B cell (primary cell): ENCODE measurements around the gene AGPAT1. TPM values are rescaled to one million over a fixed set of nuclear protein-coding genes. Genes with fewer than 3 reads are reported as not detected.

Experiments
- ATAC-seq: fragments of 200-7000 bp; cut with Tn5 transposase; one replicate; pipeline ENCODE4 v1.10.0; 2021; ENCODE audit warnings: low read depth, mild to moderate bottlenecking, moderate number of reproducible peaks, moderate library complexity
- CTCF ChIA-PET: fragments of 350-600 bp; sonication (Branson Sonifier 250); formaldehyde crosslinking; loops from one replicate; lab custom pipeline; 2021; ENCODE audit warnings: antibody characterized with exemption, inconsistent platforms; lab: Charles Lee
- POLR2A ChIA-PET: fragments of 350-600 bp; sonication (Branson Sonifier 250); formaldehyde crosslinking; loops from one replicate; lab custom pipeline; 2021; ENCODE audit warnings: antibody characterized with exemption; lab: Charles Lee
- DNase-seq: peaks from one replicate; pipeline ENCODE4 v3.0.0; 2013
- H2AFZ ChIP-seq: 2 replicates; pipeline ENCODE4 v1.6.1; 2012; ENCODE audit warnings: mild to moderate bottlenecking, low read depth, low read length; ENCODE audit not compliant: insufficient read depth, poor library complexity, severe bottlenecking
- H3K27ac ChIP-seq, 2 donors: 1 replicate in 1 of 2; 2 replicates in 1 of 2; pipeline ENCODE4 v1.5.1; 2012 to 2013; ENCODE audit warnings: low read length in 2 of 2, mild to moderate bottlenecking in 2 of 2, moderate library complexity in 1 of 2
- H3K27me3 ChIP-seq, 4 experiments: fragments of 200-600 bp in 1 of 4; sonication (generic) in 1 of 4; replicated peaks in 1 of 4; 1 replicate in 2 of 4; 2 replicates in 2 of 4; pipeline versions ENCODE4 v1.6.1 to v1.7.0; 2013 to 2016; ENCODE audit warnings: low read length in 3 of 4, mild to moderate bottlenecking in 2 of 4, mixed read lengths in 1 of 4, moderate library complexity in 1 of 4; ENCODE audit not compliant: insufficient read depth in 4 of 4, control insufficient read depth in 3 of 4; ENCODE audit errors: control extremely low read depth in 1 of 4
- H3K36me3 ChIP-seq, 2 experiments: replicated peaks in 1 of 2; 1 replicate in 1 of 2; 2 replicates in 1 of 2; pipeline versions ENCODE4 v1.6.1 to v1.7.1; 2013; ENCODE audit warnings: low read length in 1 of 2; ENCODE audit not compliant: insufficient read depth in 2 of 2, control insufficient read depth in 1 of 2; ENCODE audit errors: control extremely low read depth in 1 of 2, extremely low read depth in 1 of 2
- H3K4me1 ChIP-seq, 2 donors: fragments of 200-600 bp in 1 of 2; sonication (generic) in 1 of 2; 1 replicate in 1 of 2; 2 replicates in 1 of 2; pipeline versions ENCODE4 v1.5.1 to v1.6.1; 2013 to 2017; ENCODE audit warnings: low read length in 2 of 2; ENCODE audit not compliant: control insufficient read depth in 2 of 2, insufficient read depth in 2 of 2
- H3K4me2 ChIP-seq: replicated peaks from 2 replicates; pipeline ENCODE3; 2012; ENCODE audit warnings: mild to moderate bottlenecking, low read depth, low read length; ENCODE audit not compliant: poor library complexity, severe bottlenecking
- H3K4me3 ChIP-seq, 5 experiments: fragments of 200-600 bp in 1 of 5; sonication (generic) in 1 of 5; 1 replicate in 3 of 5; 2 replicates in 2 of 5; pipeline versions ENCODE4 v1.5.1 to v1.7.0; 2011 to 2016; ENCODE audit warnings: low read length in 4 of 5, mild to moderate bottlenecking in 4 of 5, low read depth in 2 of 5, control low read depth in 1 of 5, moderate library complexity in 1 of 5; ENCODE audit not compliant: insufficient read depth in 1 of 5; ENCODE audit errors: control extremely low read depth in 1 of 5, extremely low read depth in 1 of 5
- H3K79me2 ChIP-seq: fragments of 200-600 bp; sonication (generic); one replicate; pipeline ENCODE4 v1.6.0; 2016; ENCODE audit warnings: low read length; ENCODE audit not compliant: control insufficient read depth, insufficient read depth
- H3K9ac ChIP-seq: fragments of 200-600 bp; sonication (generic); 2 replicates; pipeline ENCODE4 v1.6.1; 2017; ENCODE audit warnings: mild to moderate bottlenecking, low read length, moderate library complexity
- H3K9me3 ChIP-seq, 3 donors: one replicate each; pipeline versions ENCODE4 v1.6.1 to v1.7.1; 2013; ENCODE audit warnings: low read length in 2 of 3; ENCODE audit not compliant: control insufficient read depth in 2 of 3, insufficient read depth in 1 of 3; ENCODE audit errors: control extremely low read depth in 1 of 3
- H4K20me1 ChIP-seq: 2 replicates; pipeline ENCODE4 v1.6.0; 2012; ENCODE audit warnings: mild to moderate bottlenecking, low read length; ENCODE audit not compliant: insufficient read depth, control insufficient read depth, poor library complexity, severe bottlenecking
- H3K27ac Mint-ChIP-seq: one replicate; pipeline ENCODE4 v1.8.0; 2021; ENCODE audit warnings: mixed read lengths
- H3K27me3 Mint-ChIP-seq: one replicate; pipeline ENCODE4 v1.8.0; 2021; ENCODE audit warnings: mixed read lengths
- H3K4me1 Mint-ChIP-seq: one replicate; pipeline ENCODE4 v1.8.0; 2021; ENCODE audit warnings: mixed read lengths
- H3K4me3 Mint-ChIP-seq: one replicate; pipeline ENCODE4 v1.8.0; 2021; ENCODE audit warnings: mixed read lengths
- H3K9me3 Mint-ChIP-seq: one replicate; pipeline ENCODE4 v1.8.0; 2022; ENCODE audit warnings: mixed read lengths; ENCODE audit not compliant: insufficient read depth
- EZH2 ChIP-seq: IDR thresholded peaks from 2 replicates; pipeline ENCODE4 v1.6.1; 2012; ENCODE audit warnings: borderline replicate concordance, low read depth, mild to moderate bottlenecking, moderate library complexity, low read length; ENCODE audit not compliant: insufficient read depth, poor library complexity, severe bottlenecking
- WGBS: methylation state at CpG from one replicate; pipeline ENCODE4 v1.1.5; 2013; ENCODE audit warnings: missing lambda C conversion rate; ENCODE audit not compliant: insufficient coverage; 5-methylcytosine and 5-hydroxymethylcytosine counted together
- intact Hi-C: fragments of 100-400 bp; cut with micrococcal nuclease; formaldehyde crosslinking; loops from one replicate; pipeline ENCODE4 v1.10.0; 2022
- polyA plus RNA-seq: library from polyadenylated mRNA; depleted of rRNA; stranded (reverse); fragments of >200 nt; gene quantifications from 2 replicates; pipeline ENCODE4 v1.2.3, GENCODE V29; 2012
- total RNA-seq, 2 donors: library from RNA; stranded (reverse); fragments of 120-200 nt in 1 of 2; gene quantifications; 1 replicate in 1 of 2; 2 replicates in 1 of 2; pipeline versions ENCODE4 v1.2.3 to v1.2.4, GENCODE V29; 2013 to 2022
- TF ChIP-seq, protein P1 (sequence below): fragments of 200-600 bp; IDR thresholded peaks from one replicate; pipeline ENCODE4 v1.8.0; 2022; ENCODE audit warnings: antibody characterized with exemption, mild to moderate bottlenecking

The AGPAT1 gene
- total and polyA plus RNA-seq, 2 donors (not counting 1 experiment from before 2014, with no cell fraction given): 29.8 to 37.1 TPM

GRCh38 chr6:32204268-32204715 lies 28.4 kb upstream of the AGPAT1 start:
- no peaks in the 10 kb centered on the region for H3K4me1 ChIP-seq
- CTCF ChIA-PET: no interaction called here
- ATAC-seq (no peak), DNase-seq (no peak)
- TF ChIP-seq, protein P1, sequence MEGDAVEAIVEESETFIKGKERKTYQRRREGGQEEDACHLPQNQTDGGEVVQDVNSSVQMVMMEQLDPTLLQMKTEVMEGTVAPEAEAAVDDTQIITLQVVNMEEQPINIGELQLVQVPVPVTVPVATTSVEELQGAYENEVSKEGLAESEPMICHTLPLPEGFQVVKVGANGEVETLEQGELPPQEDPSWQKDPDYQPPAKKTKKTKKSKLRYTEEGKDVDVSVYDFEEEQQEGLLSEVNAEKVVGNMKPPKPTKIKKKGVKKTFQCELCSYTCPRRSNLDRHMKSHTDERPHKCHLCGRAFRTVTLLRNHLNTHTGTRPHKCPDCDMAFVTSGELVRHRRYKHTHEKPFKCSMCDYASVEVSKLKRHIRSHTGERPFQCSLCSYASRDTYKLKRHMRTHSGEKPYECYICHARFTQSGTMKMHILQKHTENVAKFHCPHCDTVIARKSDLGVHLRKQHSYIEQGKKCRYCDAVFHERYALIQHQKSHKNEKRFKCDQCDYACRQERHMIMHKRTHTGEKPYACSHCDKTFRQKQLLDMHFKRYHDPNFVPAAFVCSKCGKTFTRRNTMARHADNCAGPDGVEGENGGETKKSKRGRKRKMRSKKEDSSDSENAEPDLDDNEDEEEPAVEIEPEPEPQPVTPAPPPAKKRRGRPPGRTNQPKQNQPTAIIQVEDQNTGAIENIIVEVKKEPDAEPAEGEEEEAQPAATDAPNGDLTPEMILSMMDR: no peak
- no peak for TF ChIP-seq EZH2
- 94% methylated on average over 3 of the region's 3 CpGs for WGBS
- no peaks in the 10 kb centered on the region for H3K9me3 ChIP-seq
- no peak overlapping the region for H3K4me2 ChIP-seq
- H3K27me3 ChIP-seq: peaks cover 0 to 8% (median 2%) of the 10 kb centered on the region in 4 experiments
- Mint-ChIP-seq H3K27ac (no peak overlapping the region), H3K4me1 (peaks cover 6% of the 10 kb centered on the region), H3K4me3 (no peak overlapping the region), H3K27me3 (peaks cover 8% of the 10 kb centered on the region), H3K9me3 (no peaks in the 10 kb centered on the region)
- H3K79me2 ChIP-seq: no peaks in the 10 kb centered on the region
- H3K4me3 ChIP-seq: no peak overlapping the region
- no peaks in the 10 kb centered on the region for H4K20me1 ChIP-seq
- no peak overlapping the region for H3K9ac ChIP-seq
- H3K36me3 ChIP-seq: no peaks in the 10 kb centered on the region
- intact Hi-C loops: no loop called here
- POLR2A ChIA-PET: no interaction called here
- H2AFZ ChIP-seq: no peak overlapping the region
- H3K27ac ChIP-seq: no peak overlapping the region

- no peaks in the 10 kb centered on the region for H3K36me3 ChIP-seq
- ChIA-PET POLR2A (no interaction called here), CTCF (no interaction called here)
- H3K4me3 ChIP-seq: no peak overlapping the region
- no peaks in the 10 kb centered on the region for H3K79me2 ChIP-seq
- no peak overlapping the region for H3K27ac ChIP-seq
- H3K27me3 Mint-ChIP-seq: peaks cover 8% of the 10 kb centered on the region
- WGBS: 97% methylated on average over 9 of the region's 9 CpGs
- no peaks in the 10 kb centered on the region for H4K20me1 ChIP-seq
- no peaks in the 10 kb centered on the region for H3K9me3 ChIP-seq
- no peak overlapping the region for H3K4me2 ChIP-seq
- no peak for DNase-seq
- no peak overlapping the region for H3K4me3 Mint-ChIP-seq
- TF ChIP-seq, protein P1: no peak
- no peak for TF ChIP-seq EZH2
- H3K4me1 Mint-ChIP-seq: peaks cover 5% of the 10 kb centered on the region
- H3K9ac ChIP-seq: no peak overlapping the region
- no peaks in the 10 kb centered on the region for H3K9me3 Mint-ChIP-seq
- no peak overlapping the region for H3K27ac Mint-ChIP-seq
- H3K27me3 ChIP-seq: peaks cover 0 to 8% (median 2%) of the 10 kb centered on the region in 4 experiments
- ATAC-seq: no peak
- no peak overlapping the region for H2AFZ ChIP-seq
- H3K4me1 ChIP-seq: no peaks in the 10 kb centered on the region
- intact Hi-C loops: no loop called here
Observed at GRCh38 chr6:32203426-32204267, 27.8 kb upstream of the AGPAT1 start.
